SIG-M5 treated with dmso at 0.1 percent for 504 hours (cell line): Measurements from ENCODE around the gene RPS15.
A peak's percentile ranks its signal among the peaks of the same experiment; 100 is the strongest.

Experiments used
- DNase-seq: peaks from one replicate; lab custom pipeline; 2025; ENCODE audit not compliant: unreplicated experiment; lab: John Stamatoyannopoulos, UW

The RPS15 gene

DNA sequence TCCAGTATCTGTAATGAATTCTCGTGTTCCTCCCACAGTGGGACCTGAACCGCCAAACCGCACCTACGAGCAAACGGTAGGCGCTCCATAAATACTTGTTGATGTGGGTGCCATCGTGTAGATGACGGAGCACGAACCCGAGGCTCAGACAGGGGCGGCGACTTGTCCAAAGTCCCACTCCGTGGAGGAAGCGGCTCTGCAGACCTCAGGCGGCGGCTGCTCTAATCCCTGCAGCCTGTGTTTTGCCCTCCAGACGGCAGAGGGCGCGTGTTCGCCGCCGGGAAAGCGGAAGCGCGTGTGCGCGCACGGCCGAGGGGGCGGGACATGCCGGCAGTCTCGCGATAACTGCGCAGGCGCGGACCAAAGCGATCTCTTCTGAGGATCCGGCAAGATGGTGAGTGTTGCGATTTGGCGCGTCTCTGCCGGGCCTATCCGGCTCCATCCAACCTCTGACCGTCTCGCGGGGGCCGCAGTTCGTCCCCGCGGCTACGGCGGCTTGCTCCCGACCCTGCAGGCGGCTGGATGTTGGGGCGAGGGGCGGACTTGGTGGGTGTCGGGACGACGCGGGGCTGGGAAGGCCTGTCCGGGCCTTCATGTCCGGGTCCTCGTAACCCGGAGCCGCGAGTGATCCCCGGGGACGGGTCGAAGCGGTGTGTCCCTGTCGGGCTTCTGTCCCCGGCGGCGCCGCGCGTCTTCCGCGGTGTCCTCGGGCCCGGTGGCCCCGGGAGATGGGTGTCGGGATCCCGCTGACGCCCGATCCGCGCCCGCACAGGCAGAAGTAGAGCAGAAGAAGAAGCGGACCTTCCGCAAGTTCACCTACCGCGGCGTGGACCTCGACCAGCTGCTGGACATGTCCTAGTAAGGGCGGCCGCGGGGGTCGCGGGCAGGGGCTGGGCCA is at the start of gene RPS15:
RPS15 (plus strand) TSS at position 362 of the 898 bp plus-strand sequence; CDS start at position 392, 30 bp downstream.
- DNase-seq = peak; percentile 83

DNA sequence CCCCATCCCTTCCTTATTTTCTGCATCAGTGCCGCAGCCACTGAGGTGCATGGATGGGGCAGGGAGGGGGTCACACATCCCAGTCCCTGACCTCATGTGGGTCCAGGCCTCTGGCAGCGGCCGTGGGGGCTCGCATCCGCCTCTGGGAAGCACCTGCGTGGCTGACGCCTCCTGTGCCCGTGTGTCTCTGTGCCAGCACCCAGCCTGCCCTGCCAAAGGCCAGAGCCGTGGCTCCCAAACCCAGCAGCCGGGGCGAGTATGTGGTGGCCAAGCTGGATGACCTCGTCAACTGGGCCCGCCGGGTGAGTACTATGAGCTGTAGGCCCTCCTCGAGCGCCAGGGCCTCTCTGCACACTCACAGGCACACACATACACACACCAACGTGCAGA is 49.6 kb upstream of the RPS15 start:
- no peak for DNase-seq

DNA sequence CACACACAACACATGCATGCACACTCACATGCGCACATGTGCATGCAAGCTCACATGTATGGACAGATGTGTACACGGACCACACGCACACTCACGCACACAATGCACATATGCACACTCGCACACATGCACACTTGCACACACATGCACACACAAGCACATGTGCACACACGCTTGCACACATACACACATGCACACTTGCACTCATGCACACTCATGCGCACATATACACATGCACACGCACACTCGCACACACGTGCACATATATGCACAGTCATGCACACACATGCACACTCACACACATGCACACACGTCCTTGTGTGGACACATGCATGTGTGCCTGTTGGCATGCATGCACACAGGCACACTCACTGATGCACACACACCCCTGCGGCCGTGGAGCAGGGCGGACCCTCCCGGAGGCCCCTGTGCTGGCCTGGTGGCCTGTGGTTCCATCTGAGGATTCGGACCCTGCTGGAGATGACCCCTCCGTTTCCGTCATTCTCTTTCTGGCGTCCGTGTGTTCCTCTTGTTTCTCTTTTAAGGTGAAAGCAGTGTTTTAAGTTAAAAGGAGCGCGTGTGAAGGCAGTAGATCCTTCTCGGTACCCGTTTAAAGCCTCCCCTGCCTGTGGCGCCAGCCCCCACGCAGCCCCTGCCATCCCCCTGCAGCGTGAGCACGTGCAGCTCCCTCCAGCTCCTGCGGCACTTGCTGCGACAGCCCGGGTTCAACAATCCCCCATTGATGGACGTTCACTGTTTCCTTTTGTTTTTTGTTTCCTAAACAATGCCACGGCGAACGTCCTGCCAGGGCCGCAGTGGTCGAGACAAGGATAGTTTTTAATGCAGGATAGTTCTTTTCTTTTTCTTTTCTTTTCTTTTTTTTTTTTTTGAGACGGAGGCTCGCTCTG is 48.9 kb upstream of the RPS15 start:
- DNase-seq = no peak

DNA sequence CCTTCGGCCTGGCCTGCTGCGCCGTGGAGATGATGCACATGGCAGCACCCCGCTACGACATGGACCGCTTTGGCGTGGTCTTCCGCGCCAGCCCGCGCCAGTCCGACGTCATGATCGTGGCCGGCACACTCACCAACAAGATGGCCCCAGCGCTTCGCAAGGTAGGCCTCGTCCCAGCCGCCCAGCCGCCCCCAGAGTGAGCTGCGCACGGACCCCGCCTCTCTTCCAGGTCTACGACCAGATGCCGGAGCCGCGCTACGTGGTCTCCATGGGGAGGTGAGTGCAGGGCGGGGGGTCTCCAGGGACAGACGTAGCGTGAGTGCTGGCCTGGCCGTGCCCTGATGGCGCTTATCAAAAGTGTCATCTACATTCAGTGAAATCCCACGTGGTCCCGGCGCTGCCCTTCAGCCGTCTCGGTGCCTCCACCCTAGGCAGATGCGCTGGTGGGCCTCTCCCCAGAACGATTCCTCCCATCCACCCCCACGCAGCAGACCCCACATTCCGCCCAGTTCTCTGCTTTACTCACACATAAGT is 47.2 kb upstream of the RPS15 start:
- no peak for DNase-seq

DNA sequence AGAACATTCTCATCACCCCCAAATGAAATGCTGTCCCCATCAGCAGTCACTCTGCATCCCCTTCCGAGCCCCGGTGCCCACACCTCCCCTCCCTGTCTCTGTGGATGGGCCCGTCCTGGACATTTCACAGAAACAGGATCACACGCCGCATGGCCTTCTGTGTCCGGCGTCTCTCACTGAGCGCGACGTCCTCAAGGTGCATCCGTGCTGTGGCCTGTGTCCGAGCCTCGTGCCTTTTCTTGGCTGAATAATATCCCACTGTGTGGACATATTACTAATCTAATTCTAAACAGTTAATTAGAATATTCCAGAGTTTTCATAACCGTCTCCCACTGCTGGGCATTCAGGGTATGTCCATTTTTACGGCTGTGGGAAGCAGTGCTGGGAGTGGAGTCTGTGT is 45.8 kb upstream of the RPS15 start:
- no peak for DNase-seq

DNA sequence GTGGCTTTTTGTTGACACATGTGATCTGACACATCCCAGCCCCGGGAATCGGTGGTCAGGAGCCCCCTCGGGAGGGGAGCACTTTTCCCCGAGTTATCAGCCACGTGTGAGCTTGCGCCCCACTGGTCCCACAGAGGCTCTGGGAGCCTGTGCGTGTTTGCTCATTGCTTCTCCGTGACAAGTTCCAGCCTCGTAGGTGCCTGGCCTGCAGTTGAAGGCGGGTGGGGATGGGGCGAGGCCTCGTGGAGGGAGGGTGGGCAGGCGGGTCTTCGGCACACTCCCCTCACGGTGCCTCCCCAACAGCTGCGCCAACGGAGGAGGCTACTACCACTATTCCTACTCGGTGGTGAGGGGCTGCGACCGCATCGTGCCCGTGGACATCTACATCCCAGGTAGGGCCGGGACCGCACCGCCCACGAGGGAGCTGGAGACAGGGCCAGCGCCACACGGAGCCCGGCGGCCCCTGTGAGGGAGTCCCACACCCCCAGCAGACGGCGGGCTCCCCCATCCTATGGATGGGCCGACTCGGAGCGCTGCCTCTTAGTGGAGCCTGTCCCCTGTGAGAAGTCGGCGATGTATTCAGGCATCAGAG is 45.2 kb upstream of the RPS15 start:
- DNase-seq = no peak

DNA sequence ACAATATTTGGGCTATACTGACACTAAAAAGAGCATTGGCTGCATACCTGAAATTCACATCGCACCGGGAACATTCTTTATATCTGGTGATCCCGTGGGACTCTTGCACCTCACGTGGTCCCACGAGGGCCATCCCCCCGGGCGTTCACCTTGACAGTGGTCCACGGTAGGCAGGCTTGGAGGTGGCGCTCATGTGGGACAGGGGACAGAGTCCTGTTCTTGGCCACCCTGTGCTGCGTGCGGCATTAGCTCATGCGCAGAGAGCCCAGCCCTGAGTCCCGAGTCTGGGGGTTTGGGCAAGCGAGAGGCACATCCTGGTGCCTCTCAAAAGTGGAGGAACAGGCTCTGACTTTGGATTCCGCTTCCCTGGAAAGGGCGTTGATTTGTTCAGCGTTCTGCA is 44.4 kb upstream of the RPS15 start:
- no peak for DNase-seq

DNA sequence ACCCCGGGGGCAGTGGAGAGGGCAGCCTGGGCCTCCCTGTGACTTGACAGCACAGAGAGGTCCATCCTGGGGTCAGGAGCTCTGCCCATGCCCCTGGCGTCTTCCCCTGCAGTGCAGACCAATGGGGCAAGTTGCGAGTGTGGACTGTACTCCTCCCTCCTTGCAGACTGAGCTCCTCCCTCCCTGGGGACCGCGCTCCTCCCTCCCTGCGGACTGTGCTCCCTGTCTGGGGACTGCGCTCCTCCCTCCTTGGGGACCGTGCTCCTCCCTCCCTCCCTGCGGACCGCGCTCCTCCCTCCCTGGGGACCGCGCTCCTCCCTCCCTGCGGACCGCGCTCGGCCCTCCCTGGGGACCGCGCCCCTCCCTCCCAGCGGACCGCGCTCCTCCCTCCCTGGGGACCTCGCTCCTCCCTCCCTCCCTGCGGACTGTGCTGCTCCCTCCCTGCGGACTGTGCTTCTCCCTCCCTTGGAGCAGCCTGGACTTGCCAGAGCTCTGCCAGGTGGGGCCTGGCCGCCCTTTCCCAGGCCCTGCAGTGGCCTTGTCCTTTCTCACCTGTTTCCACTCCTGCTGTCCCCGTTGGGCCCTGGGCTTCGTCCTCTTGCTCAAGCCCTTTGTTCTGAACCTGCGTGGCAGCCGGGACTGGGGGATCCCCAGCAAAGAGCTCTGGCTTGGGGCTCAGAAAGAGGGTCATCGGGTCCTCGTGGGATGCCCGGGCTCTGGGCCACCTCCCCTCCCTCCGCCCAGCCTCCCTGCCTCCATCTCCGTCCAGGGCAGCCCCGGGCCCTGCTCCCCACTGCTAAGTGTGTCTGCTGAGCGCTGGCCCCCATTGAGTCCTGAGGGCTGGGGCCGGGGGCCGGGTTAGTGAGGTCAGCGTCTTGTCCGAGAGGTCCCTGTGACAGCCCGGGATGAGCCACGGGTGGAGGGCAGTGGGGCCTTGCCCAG is 43.7 kb upstream of the RPS15 start:
- DNase-seq = no peak

DNA sequence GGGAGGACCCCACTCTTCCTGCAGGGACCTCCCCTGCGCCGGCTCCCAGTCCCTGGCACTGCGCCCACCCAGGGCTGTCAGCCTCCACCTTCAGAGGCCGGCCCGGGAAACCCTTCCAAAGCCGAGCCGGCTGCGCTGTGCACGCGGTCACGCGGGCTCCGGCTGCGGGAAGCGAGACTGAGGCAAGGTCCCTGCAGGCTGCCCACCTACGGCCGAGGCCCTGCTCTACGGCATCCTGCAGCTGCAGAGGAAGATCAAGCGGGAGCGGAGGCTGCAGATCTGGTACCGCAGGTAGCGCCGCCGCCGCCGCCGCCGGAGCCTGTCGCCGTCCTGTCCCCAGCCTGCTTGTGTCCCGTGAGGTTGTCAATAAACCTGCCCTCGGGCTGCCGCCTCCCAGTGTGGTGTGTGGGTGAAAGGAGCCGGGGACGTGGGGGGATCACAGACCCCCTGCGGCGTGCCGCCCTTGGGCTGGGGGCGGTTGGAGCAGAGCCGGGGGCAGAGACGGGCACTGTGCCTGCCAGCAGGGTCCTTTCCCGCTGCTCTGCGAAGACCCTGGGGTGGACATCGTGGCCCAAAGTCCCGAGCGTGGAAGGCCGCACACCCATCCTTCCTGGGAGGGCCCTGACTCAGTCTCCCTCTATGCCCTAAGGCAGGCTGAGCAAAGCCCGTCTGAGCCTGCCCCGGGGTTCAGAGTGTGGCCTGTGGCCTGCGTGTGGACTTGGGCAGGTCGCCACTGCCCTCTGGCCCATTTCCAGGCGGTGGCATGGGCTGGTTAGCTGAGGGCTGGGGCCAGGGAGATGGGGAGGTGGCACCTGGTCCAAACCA is 42.8 kb upstream of the RPS15 start:
- no peak for DNase-seq

DNA sequence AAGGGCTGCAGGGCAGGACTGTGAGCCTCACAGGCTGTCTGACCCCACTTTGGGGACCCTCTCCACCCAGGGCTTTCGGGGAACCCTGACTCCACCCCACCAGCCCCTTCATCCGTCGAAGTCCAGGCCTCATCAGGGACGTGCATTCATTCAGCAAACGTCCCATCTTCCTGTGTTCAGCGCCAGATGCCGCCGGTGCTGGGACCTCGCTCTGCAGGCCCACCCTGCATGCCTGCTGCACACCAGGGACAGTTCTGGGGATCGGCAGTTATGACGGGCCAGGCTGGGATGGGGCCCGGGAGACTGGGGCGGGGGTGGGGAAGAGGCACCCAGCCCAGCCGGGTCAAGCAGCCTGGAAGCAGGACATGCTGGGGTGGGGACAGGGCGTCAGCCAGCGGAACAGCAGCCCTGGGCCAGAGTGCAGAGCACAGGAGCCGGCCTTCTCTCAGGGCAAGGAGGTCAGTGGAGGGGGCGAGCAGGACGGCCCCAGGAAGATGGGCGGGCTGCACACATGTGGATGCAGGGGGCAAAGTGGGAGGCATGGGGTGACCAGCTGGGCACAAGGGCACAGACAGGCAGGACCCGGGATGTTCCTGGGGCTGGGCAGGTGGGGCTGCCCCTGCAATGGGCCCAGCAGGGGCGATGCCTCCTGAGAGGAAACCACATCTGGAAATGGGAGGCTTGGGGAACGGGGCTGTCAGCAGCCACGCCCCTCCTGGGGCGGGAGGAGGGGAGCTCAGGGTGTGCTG is 42.0 kb upstream of the RPS15 start:
- no peak for DNase-seq

DNA sequence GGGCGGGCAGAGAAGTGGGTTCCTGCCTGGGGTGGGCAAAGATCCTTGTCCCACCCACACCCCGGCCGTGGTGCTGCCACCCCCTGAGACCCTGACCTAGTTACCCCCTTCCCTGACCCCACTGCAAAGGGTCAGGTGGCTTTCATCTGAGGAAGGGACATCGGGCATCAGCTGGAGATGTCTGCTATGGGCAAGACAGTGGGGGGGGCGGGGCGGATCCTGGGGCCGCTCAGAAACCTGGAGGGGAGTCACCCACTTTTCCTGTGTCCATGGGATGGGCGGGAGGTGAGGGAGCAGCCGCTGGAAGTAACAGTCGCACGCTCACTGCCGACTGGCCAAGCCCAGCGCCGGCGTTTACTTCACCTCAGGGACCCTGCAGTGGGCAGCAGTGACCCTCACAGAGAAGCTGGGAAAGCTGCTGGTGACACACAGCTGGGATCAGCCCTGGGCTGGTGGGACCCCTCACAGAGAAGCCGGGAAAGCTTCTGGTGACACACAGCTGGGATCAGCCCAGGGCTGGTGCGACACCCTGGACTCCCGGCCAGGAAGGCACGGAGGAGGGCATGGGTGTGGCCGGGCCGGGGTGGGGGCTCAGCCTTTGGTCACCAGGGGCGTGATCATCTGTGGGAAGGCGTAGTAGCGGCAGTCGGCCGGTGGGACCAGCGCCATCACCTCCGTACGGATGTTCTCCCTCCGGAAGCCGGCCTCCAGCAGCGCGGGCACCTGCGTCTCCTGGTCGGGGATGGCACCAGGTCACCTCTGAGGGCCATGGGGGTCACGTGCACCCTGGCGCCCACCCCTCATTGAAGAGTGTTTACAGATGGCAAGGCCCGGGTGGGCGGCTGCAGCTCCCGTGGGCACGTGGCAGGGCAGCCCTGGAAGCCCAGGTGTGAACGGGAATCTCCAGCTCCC is 41.2 kb upstream of the RPS15 start:
- DNase-seq = no peak

DNA sequence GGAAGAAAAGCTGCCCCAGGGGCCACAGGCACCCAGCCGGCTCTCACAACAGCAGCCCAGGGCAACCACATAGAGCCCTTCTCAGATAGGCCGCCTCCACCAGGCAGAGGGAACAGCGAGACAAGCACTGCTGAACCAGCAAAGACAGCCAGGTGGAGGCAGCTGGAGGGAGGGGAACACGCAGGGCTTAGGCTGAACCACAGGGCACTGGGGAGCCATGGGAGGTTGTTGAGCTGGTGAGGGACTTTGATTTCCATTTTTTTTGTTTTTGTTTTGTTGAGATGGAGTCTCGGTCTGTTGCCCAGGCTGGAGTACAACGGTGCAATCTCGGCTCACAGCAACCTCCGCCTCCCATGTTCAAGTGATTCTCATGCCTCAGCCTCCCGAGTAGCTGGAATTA is 40.4 kb upstream of the RPS15 start:
- DNase-seq = no peak

DNA sequence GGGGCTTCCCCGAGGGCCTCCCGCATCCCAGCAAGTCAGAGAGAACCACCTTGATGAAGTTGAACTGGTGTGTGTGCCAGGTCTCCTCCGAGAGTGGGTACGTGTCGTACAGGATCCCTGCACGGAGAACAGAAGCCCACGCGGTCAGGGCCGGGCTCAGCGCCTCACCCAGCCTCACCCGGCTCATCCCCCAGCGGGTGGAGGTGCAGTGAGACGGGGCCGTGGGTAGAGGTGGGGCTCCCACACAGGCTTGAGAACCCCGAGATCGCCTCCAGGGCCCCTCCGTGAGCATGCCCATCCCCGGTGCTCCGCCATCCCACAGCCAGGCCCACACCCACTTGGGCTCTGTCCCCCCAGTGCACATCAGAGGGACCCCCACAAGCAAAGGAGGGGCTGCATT is 39.1 kb upstream of the RPS15 start:
- no peak for DNase-seq

DNA sequence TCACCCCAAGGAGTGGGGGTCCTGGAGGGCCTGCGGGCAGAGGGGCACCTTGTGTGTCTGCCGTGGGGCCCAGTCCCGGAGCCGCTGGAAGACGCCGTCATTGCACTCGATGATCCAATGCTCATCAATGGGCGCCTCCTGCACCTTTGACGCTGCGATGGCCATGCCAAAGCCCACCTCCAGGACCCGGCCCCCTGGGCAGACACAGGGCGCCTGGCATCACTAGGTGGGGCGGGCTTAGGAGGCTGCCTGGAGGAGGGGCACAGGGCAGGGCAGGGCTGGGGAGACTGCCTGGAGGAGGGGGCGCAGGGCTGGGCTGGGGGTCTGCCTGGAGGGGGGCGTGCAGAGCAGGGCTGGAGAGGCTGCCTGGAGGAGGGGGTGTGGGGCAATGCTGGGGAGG is 38.5 kb upstream of the RPS15 start:
- no peak for DNase-seq

DNA sequence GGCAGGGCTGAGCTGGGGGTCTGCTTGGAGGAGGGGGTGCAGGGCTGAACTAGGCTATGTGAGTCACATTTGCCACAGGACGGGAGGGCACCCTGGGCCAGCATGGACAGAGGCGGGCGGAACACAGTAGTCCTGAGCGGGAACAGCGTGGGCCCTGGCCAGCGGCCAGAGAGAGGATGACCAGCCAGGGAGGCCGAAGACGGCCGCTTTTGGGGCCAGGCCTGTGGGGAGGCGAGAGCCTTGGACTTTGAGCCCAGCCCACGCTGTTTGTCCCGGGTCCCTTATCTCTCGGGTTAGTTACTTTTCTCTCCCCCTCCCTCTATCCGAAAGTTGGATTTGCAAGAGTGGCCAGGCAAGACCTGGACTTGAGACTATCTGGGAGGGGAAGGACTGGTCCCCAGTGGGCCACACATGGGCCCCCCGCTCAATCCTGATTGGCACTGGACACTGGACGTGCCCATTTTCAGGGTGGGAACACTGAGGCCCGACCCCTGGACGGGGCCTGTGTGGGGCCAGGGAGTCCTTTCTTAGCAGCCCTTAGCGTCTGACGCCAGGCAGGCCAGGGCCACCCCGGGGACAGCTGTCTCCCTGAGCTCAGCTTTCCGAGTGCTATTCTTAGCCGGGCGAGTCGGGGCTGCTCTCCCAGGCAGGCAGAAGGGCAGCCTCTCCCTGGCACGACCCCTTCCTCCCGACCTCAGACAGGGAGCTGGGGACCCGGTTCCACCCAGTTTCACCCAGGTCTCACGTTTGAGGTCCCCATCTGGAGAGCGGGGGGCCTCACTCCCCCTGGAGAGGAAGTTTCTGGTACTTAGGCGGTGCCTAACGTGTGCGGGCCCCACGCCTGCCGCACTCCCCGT is 37.7 kb upstream of the RPS15 start:
- DNase-seq = no peak

DNA sequence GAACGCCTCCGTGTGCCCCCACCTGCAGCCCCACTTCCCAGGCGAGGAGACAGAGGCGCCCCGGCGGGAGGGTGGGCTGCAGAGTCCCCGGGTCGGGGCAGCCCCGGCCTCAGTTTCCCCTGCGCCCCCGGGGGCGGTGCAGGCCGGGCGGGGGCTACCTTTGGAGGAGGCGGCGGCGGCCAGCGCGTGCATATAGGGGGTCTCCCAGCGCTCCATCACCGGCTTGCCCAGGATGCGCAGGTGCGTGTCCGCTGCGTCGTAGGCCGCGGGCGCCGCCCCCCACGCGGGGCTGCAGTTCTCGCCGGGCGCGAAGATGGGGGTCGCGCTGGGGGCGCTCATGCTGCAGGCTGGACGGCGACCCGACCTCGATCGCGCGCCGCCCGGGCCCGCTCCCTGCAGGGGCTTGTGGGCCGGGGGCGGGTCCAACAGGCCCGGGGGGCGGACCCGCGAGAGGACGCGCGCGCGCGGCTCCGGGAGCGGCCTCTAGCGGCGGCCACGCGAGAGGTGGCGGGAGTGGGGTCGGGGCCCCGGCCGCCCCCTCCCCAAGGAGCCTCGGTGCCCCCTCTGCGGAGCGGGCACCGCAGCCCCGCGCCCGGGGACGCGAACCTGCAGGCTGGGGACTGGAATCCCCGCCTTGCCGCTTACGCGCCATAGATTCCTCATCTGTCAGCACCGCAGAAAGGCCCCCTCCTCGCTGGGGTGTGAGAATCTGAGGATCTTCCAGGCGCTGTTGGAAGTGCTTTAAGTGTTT is 36.9 kb upstream of the RPS15 start, which contains the start of gene GAMT:
GAMT (minus strand) TSS at position 405 of the 751 bp plus-strand sequence; CDS start at position 339, 66 bp downstream.
- DNase-seq = no peak
